Measurements from ENCODE around the gene PTPRG. TPM values are rescaled to one million over a fixed set of nuclear protein-coding genes. Genes with fewer than 3 reads are reported as not detected.
A peak's percentile ranks its signal among the peaks of the same experiment; 100 is the strongest.

The PTPRG gene
- total RNA-seq, 1 experiment from 2014 or later = 11.7 TPM

DNA sequence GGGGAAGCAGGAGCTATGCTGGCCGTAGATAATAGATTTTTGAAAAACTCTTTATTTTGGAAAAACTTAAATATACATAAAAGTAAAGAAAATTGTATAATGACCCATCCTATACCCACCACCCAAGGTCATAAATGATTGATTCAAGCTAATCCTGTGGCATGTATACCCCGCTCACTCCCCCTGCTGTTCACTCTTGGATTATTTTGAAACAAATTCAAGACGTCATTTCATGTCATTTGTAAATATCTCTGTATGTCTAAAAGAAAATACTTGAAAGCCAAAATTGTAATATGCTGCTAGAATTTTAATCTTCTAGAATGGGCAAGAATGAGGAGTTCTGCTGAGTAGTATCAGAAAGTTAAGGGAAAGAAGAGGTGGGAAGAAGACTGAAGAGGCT, 570.2 kb downstream of the PTPRG start:
- H3K27me3 ChIP-seq (replicated peaks; ENCODE audit: insufficient read depth, low read depth, low read length, poor library complexity) = no peaks in the 10 kb centered on the region
- H3K4me3 ChIP-seq (ENCODE audit: low read depth, low read length, poor library complexity, severe bottlenecking) = no peak overlapping the region
- ChIA-PET POLR2A (ENCODE audit: low non-redundant PET) (no interaction called here), CTCF (no interaction called here)
- TF ChIP-seq CTCF (conservative IDR thresholded peaks at IDR 0.05; ENCODE audit: low read depth, low read length) (peak; percentile 47; the same call in 1 of the 2 replicates), EZH2 (IDR thresholded peaks at IDR 0.05; ENCODE audit: borderline replicate concordance, low read depth, low read length, poor library complexity, severe bottlenecking) (no peak)
- intact Hi-C loops (cut with micrococcal nuclease; ENCODE audit: unreplicated experiment) = loop anchor here (10.0 kb wide), 1 partner anchor 267 kb away; no protein-coding TSS in a partner anchor
- peak; percentile 11 for DNase-seq (ENCODE audit: low spot score)
- no peaks in the 10 kb centered on the region for H3K9me3 ChIP-seq (ENCODE audit: low read depth, low read length, poor library complexity, severe bottlenecking)
- H3K4me1 ChIP-seq (ENCODE audit: insufficient read depth, low read length, poor library complexity, severe bottlenecking) = no peaks in the 10 kb centered on the region
- no TSS peak for BruUV-seq (replicated peaks)
- H3K27ac ChIP-seq (ENCODE audit: low read depth, low read length, poor library complexity, severe bottlenecking) = no peak overlapping the region
- no peaks in the 10 kb centered on the region for H3K36me3 ChIP-seq (ENCODE audit: insufficient read depth, low read length, poor library complexity, severe bottlenecking)

GRCh38 chr3:62132027-62132602, 570.7 kb downstream of the PTPRG start:
- no peak overlapping the region for H3K27ac ChIP-seq (ENCODE audit: low read depth, low read length, poor library complexity, severe bottlenecking)
- no peak for DNase-seq (ENCODE audit: low spot score)
- CTCF ChIA-PET = no interaction called here
- POLR2A ChIA-PET (ENCODE audit: low non-redundant PET) = no interaction called here
- no peaks in the 10 kb centered on the region for H3K27me3 ChIP-seq (replicated peaks; ENCODE audit: insufficient read depth, low read depth, low read length, poor library complexity)
- no peaks in the 10 kb centered on the region for H3K4me1 ChIP-seq (ENCODE audit: insufficient read depth, low read length, poor library complexity, severe bottlenecking)
- no peaks in the 10 kb centered on the region for H3K36me3 ChIP-seq (ENCODE audit: insufficient read depth, low read length, poor library complexity, severe bottlenecking)
- intact Hi-C loops (cut with micrococcal nuclease; ENCODE audit: unreplicated experiment) = loop anchor here (10.0 kb wide), 1 partner anchor 267 kb away; no protein-coding TSS in a partner anchor
- H3K9me3 ChIP-seq (ENCODE audit: low read depth, low read length, poor library complexity, severe bottlenecking) = no peaks in the 10 kb centered on the region
- no TSS peak for BruUV-seq (replicated peaks)
- no peak overlapping the region for H3K4me3 ChIP-seq (ENCODE audit: low read depth, low read length, poor library complexity, severe bottlenecking)
- TF ChIP-seq CTCF (conservative IDR thresholded peaks at IDR 0.05; ENCODE audit: low read depth, low read length) (no peak), EZH2 (IDR thresholded peaks at IDR 0.05; ENCODE audit: borderline replicate concordance, low read depth, low read length, poor library complexity, severe bottlenecking) (no peak)

DNA sequence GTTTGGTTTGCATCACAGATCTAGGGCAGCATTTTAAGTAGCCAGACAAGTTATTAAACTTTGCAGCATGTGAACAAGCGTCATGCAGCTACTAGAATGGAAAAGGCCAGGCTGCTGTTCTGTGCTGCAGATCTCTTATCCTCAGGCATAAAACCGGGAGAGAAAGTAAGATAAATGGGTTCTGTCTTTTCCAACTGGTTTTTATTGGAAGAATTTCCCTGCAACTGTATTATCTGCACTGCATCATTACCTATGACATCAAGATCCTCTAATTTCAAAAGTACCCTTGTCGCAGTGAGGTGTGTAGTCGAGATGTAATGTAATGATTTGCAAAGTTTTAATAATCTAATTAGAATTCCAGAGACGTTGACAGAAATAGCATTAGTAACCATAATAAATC, 571.6 kb downstream of the PTPRG start:
- intact Hi-C loops (cut with micrococcal nuclease; ENCODE audit: unreplicated experiment) = loop anchor here (10.0 kb wide), 1 partner anchor 268 kb away; no protein-coding TSS in a partner anchor
- POLR2A ChIA-PET (ENCODE audit: low non-redundant PET) = no interaction called here

More for the DNA sequence above, 571.6 kb downstream of the PTPRG start:
- no peaks in the 10 kb centered on the region for H3K9me3 ChIP-seq (ENCODE audit: low read depth, low read length, poor library complexity, severe bottlenecking)
- H3K4me3 ChIP-seq (ENCODE audit: low read depth, low read length, poor library complexity, severe bottlenecking) = no peak overlapping the region
- TF ChIP-seq CTCF (conservative IDR thresholded peaks at IDR 0.05; ENCODE audit: low read depth, low read length) = no peak
- TF ChIP-seq EZH2 (IDR thresholded peaks at IDR 0.05; ENCODE audit: borderline replicate concordance, low read depth, low read length, poor library complexity, severe bottlenecking) = no peak
- no TSS peak for BruUV-seq (replicated peaks)
- no peak overlapping the region for H3K27ac ChIP-seq (ENCODE audit: low read depth, low read length, poor library complexity, severe bottlenecking)
- CTCF ChIA-PET = no interaction called here
- no peaks in the 10 kb centered on the region for H3K27me3 ChIP-seq (replicated peaks; ENCODE audit: insufficient read depth, low read depth, low read length, poor library complexity)
- H3K36me3 ChIP-seq (ENCODE audit: insufficient read depth, low read length, poor library complexity, severe bottlenecking) = no peaks in the 10 kb centered on the region
- H3K4me1 ChIP-seq (ENCODE audit: insufficient read depth, low read length, poor library complexity, severe bottlenecking) = no peaks in the 10 kb centered on the region
- DNase-seq (ENCODE audit: low spot score) = no peak
